Common myeloid progenitor, CD34-positive (primary cell): Measurements from ENCODE around the gene MGAT5B.

Experiments used
- CTCF ChIA-PET: fragments of 350-600 bp; sonication (Branson Sonifier 250); formaldehyde crosslinking; loops from one replicate; lab custom pipeline; 2021; ENCODE audit warnings: antibody characterized with exemption; lab: Charles Lee
- POLR2A ChIA-PET: fragments of 350-600 bp; sonication (Branson Sonifier 250); formaldehyde crosslinking; loops from one replicate; lab custom pipeline; 2021; ENCODE audit warnings: antibody characterized with exemption; lab: Charles Lee
- DNase-seq, 3 donors: peaks; one replicate each; pipeline versions ENCODE4 v3.0.0 to v3.0.0-alpha.2; 2013
- H3K27ac ChIP-seq, 2 experiments: 1 replicate in 1 of 2; 2 replicates in 1 of 2; pipeline ENCODE4 v1.7.0; 2013; ENCODE audit warnings: inconsistent platforms in 2 of 2, low read length in 2 of 2, mild to moderate bottlenecking in 2 of 2, low read depth in 1 of 2, moderate library complexity in 1 of 2; ENCODE audit not compliant: severe bottlenecking in 2 of 2, insufficient read depth in 1 of 2, poor library complexity in 1 of 2
- H3K27me3 ChIP-seq, 5 experiments: replicated peaks in 2 of 5; 1 replicate in 3 of 5; 2 replicates in 2 of 5; pipeline versions ENCODE4 v1.6.1 to v1.7.0; 2013; ENCODE audit warnings: low read length in 4 of 5, mild to moderate bottlenecking in 2 of 5, moderate library complexity in 2 of 5, inconsistent platforms in 1 of 5; ENCODE audit not compliant: insufficient read depth in 5 of 5, control insufficient read depth in 4 of 5
- H3K36me3 ChIP-seq, 4 experiments: 1 replicate in 2 of 4; 2 replicates in 2 of 4; pipeline versions ENCODE4 v1.6.1 to v1.7.0; 2013; ENCODE audit warnings: low read length in 3 of 4, control low read depth in 1 of 4, mild to moderate bottlenecking in 1 of 4; ENCODE audit not compliant: control insufficient read depth in 4 of 4, insufficient read depth in 4 of 4
- H3K4me1 ChIP-seq, 4 experiments: 1 replicate in 3 of 4; 2 replicates in 1 of 4; pipeline versions ENCODE4 v1.6.1 to v1.7.1; 2013; ENCODE audit warnings: low read length in 3 of 4, mild to moderate bottlenecking in 3 of 4, control low read depth in 1 of 4, inconsistent platforms in 1 of 4, moderate library complexity in 1 of 4; ENCODE audit not compliant: control insufficient read depth in 4 of 4, insufficient read depth in 4 of 4; ENCODE audit errors: control extremely low read depth in 1 of 4
- H3K4me3 ChIP-seq, 7 experiments: 1 replicate in 4 of 7; 2 replicates in 3 of 7; pipeline versions ENCODE4 v1.5.1 to v1.7.0; 2013; ENCODE audit warnings: mild to moderate bottlenecking in 7 of 7, low read length in 6 of 7, moderate library complexity in 6 of 7, inconsistent platforms in 2 of 7, low read depth in 2 of 7, control low read depth in 1 of 7; ENCODE audit not compliant: insufficient read depth in 4 of 7, control insufficient read depth in 1 of 7; ENCODE audit errors: extremely low read depth in 1 of 7
- H3K9me3 ChIP-seq, 5 experiments: 1 replicate in 4 of 5; 2 replicates in 1 of 5; pipeline versions ENCODE4 v1.6.1 to v1.7.1; 2013; ENCODE audit warnings: low read length in 4 of 5, mild to moderate bottlenecking in 2 of 5, inconsistent platforms in 1 of 5, low read depth in 1 of 5, moderate library complexity in 1 of 5; ENCODE audit not compliant: control insufficient read depth in 4 of 5, insufficient read depth in 2 of 5; ENCODE audit errors: control extremely low read depth in 1 of 5
- WGBS: methylation state at CpG from one replicate; pipeline ENCODE4 v1.1.5; 2013; ENCODE audit not compliant: insufficient coverage; 5-methylcytosine and 5-hydroxymethylcytosine counted together

The MGAT5B gene

GRCh38 chr17:76927982-76928381, 59.8 kb downstream of the MGAT5B start:
- DNase-seq = no peak
- Histone ChIP-seq H3K4me1 (peaks cover 0 to 4% (median 2%) of the 10 kb centered on the region in 4 experiments), H3K27ac (no peak overlapping the region), H3K27me3 (no peaks in the 10 kb centered on the region), H3K36me3 (no peaks in the 10 kb centered on the region), H3K9me3 (no peaks in the 10 kb centered on the region), H3K4me3 (no peak overlapping the region)
- POLR2A ChIA-PET = no interaction called here
- CTCF ChIA-PET = interaction anchor here (1.2 kb wide), 1 partner anchor 60 kb away, joined by 3 read pairs; the partner anchor contains the start of gene MGAT5B
- WGBS = 97% methylated on average over 3 of the region's 4 CpGs

GRCh38 chr17:76929148-76929547, 60.9 kb downstream of the MGAT5B start:
- H3K4me1 ChIP-seq = peaks cover 0 to 4% (median 2%) of the 10 kb centered on the region in 4 experiments
- no peaks in the 10 kb centered on the region for H3K36me3 ChIP-seq
- CTCF ChIA-PET = no interaction called here
- 83% methylated on average over 2 of the region's 3 CpGs for WGBS
- no peak overlapping the region for H3K27ac ChIP-seq
- H3K9me3 ChIP-seq = no peaks in the 10 kb centered on the region
- POLR2A ChIA-PET = no interaction called here
- no peak for DNase-seq
- H3K27me3 ChIP-seq = peaks cover 0 to 5% (median 0%) of the 10 kb centered on the region in 5 experiments
- H3K4me3 ChIP-seq = no peak overlapping the region

- ChIA-PET CTCF (interaction anchor here (0.7 kb wide), 1 partner anchor 59 kb away, joined by 3 read pairs; no protein-coding TSS in a partner anchor), POLR2A (interaction anchor here (1.3 kb wide), 1 partner anchor 13 kb away, joined by 3 read pairs; no protein-coding TSS in a partner anchor)
- Histone ChIP-seq H3K9me3 (no peaks in the 10 kb centered on the region), H3K4me1 (peaks cover 0 to 4% (median 2%) of the 10 kb centered on the region in 4 experiments), H3K4me3 (no peak overlapping the region), H3K36me3 (no peaks in the 10 kb centered on the region), H3K27ac (no peak overlapping the region), H3K27me3 (peaks cover 0 to 5% (median 0%) of the 10 kb centered on the region in 5 experiments)
- DNase-seq = no peak
- WGBS = 100% methylated on average over 1 of the region's 2 CpGs
Measured at GRCh38 chr17:76929601-76930000, 61.4 kb downstream of the MGAT5B start.

- no peaks in the 10 kb centered on the region for H3K36me3 ChIP-seq
- no peak overlapping the region for H3K27ac ChIP-seq
- ChIA-PET CTCF (interaction anchor here (0.7 kb wide), 1 partner anchor 58 kb away, joined by 3 read pairs; no protein-coding TSS in a partner anchor), POLR2A (interaction anchor here (1.3 kb wide), 1 partner anchor 13 kb away, joined by 3 read pairs; no protein-coding TSS in a partner anchor)
- 95% methylated on average over 5 of the region's 6 CpGs for WGBS
- peaks cover 0 to 4% (median 2%) of the 10 kb centered on the region in 4 experiments for H3K4me1 ChIP-seq
- H3K4me3 ChIP-seq = no peak overlapping the region
- no peaks in the 10 kb centered on the region for H3K9me3 ChIP-seq
- H3K27me3 ChIP-seq = peaks cover 0 to 5% (median 0%) of the 10 kb centered on the region in 5 experiments
- DNase-seq = no peak
Measured at GRCh38 chr17:76930107-76930506, 61.9 kb downstream of the MGAT5B start.

- no peak overlapping the region for H3K4me3 ChIP-seq
- no peaks in the 10 kb centered on the region for H3K36me3 ChIP-seq
- peaks cover 0 to 5% (median 0%) of the 10 kb centered on the region in 5 experiments for H3K27me3 ChIP-seq
- H3K27ac ChIP-seq = no peak overlapping the region
- POLR2A ChIA-PET = no interaction called here
- no peak for DNase-seq
- CTCF ChIA-PET = no interaction called here
- H3K4me1 ChIP-seq = no peaks in the 10 kb centered on the region
- WGBS = 96% methylated on average over 25 of the region's 36 CpGs
- no peaks in the 10 kb centered on the region for H3K9me3 ChIP-seq
Measured at GRCh38 chr17:76932402-76933333, 64.5 kb downstream of the MGAT5B start.

- no peak overlapping the region for H3K27ac ChIP-seq
- H3K36me3 ChIP-seq = no peaks in the 10 kb centered on the region
- no peak overlapping the region for H3K4me3 ChIP-seq
- H3K27me3 ChIP-seq = peaks cover 0 to 5% (median 0%) of the 10 kb centered on the region in 5 experiments
- H3K9me3 ChIP-seq = no peaks in the 10 kb centered on the region
- DNase-seq = no peak
- no peaks in the 10 kb centered on the region for H3K4me1 ChIP-seq
- WGBS = 83% methylated on average over 12 of the region's 12 CpGs
- ChIA-PET POLR2A (interaction anchor here (1.2 kb wide), 1 partner anchor 12 kb away, joined by 3 read pairs; no protein-coding TSS in a partner anchor), CTCF (no interaction called here)
Measured at GRCh38 chr17:76934561-76935320, 66.5 kb downstream of the MGAT5B start.
